ENCODE results near the gene OR10D3.

OR10D3 gene

GRCh38 chr11:124194293-124195188 is 11.4 kb downstream of the OR10D3 start:
- peak; percentile 66 for DNase-seq (ENCODE audit: low read depth)
- no peak for TF ChIP-seq CTCF (IDR thresholded peaks at IDR 0.05; ENCODE audit: insufficient read depth, low read depth, low read length, missing control alignments)
- no peak overlapping the region for H3K4me3 ChIP-seq (ENCODE audit: low read length)

- H3K4me3 ChIP-seq (ENCODE audit: low read length): no peak overlapping the region
- peak; percentile 96 for TF ChIP-seq CTCF (IDR thresholded peaks at IDR 0.05; ENCODE audit: insufficient read depth, low read depth, low read length, missing control alignments)
- DNase-seq (ENCODE audit: low read depth): peak; percentile 76
Measured at GRCh38 chr11:124195189-124195734, 12.1 kb downstream of the OR10D3 start.

GRCh38 chr11:124197999-124198398 is 14.9 kb downstream of the OR10D3 start:
- TF ChIP-seq CTCF (IDR thresholded peaks at IDR 0.05; ENCODE audit: insufficient read depth, low read depth, low read length, missing control alignments): no peak
- DNase-seq (ENCODE audit: low read depth): no peak
- no peak overlapping the region for H3K4me3 ChIP-seq (ENCODE audit: low read length)

DNA sequence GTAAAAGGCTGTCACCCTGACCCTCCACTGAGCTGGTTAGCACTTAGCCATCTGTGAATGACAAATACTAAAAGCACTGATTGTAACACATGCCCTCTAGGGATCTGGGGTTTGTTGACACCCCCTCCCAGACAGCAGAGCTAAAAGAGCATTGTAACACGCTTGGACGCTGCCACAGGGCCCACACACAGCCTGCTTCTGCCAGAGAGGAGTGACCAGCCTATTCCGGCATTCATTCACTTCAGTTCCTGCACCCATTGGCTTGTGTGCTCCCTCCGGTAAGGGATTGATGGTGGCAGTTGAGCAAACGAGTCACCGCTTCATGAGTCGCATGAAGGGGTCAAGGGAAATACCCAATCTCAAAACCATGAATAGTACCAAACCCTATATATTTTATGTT is 15.8 kb downstream of the OR10D3 start:
- H3K4me3 ChIP-seq (ENCODE audit: low read length): no peak overlapping the region
- no peak for TF ChIP-seq CTCF (IDR thresholded peaks at IDR 0.05; ENCODE audit: insufficient read depth, low read depth, low read length, missing control alignments)
- no peak for DNase-seq (ENCODE audit: low read depth)

DNA sequence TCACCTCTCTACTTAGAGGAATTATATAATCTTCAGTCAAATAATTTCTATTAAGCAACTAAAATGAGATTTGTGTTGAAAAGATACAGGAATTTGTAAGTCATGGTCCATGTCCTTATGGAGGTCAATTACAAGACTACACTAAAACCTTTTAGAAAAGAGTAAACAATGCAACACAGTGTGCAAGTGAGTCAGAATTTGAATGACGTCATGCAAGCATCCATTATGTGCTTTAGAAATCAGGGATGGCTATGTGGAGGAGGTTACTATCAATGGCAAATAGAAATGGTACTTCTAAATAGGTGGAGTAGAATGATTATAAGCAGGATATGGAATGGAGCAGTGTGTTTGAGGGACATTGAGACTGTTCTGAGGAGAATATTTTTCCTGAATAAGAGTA is 16.6 kb downstream of the OR10D3 start:
- TF ChIP-seq CTCF (IDR thresholded peaks at IDR 0.05; ENCODE audit: insufficient read depth, low read depth, low read length, missing control alignments): no peak
- H3K4me3 ChIP-seq (ENCODE audit: low read length): no peak overlapping the region
- DNase-seq (ENCODE audit: low read depth): peak; percentile 66

DNA sequence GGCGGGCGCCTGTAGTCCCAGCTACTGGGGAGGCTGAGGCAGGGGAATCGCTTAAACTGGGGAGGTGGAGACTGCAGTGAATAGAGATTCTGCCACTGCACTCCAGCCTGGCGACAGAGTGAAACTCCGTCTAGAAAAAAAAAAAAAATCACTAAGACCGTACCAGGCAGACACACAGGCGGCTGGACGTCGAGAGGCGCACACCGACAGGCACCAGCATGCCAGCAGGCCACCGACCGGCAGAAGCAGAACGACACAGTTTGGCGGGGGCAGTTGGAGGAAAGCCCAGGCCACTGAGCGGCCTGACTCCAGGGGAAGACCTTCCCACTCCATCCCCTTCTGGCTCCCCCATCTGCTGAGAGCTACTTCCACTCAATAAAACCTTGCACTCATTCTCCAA is 17.5 kb downstream of the OR10D3 start:
- DNase-seq (ENCODE audit: low read depth): no peak
- no peak for TF ChIP-seq CTCF (IDR thresholded peaks at IDR 0.05; ENCODE audit: insufficient read depth, low read depth, low read length, missing control alignments)
- no peak overlapping the region for H3K4me3 ChIP-seq (ENCODE audit: low read length)
